Left ventricle myocardium inferior (tissue), 1 donor: ENCODE data around the gene ZNRF1. TPM values are rescaled to one million over a fixed set of nuclear protein-coding genes. Genes with fewer than 3 reads are reported as not detected.

Experiments used
- DNase-seq: peaks from one replicate; pipeline ENCODE4 v3.0.0-alpha.2; 2020
- H3K27ac ChIP-seq: fragments of 200-600 bp; replicated peaks from 2 replicates; pipeline ENCODE4 v1.8.0; 2021
- H3K27me3 ChIP-seq: fragments of 200-600 bp; 2 replicates; pipeline ENCODE4 v1.8.0; 2021; ENCODE audit warnings: low read depth
- H3K36me3 ChIP-seq: fragments of 200-600 bp; 2 replicates; pipeline ENCODE4 v1.8.0; 2021
- H3K4me1 ChIP-seq: fragments of 200-600 bp; 2 replicates; pipeline ENCODE4 v1.8.0; 2021
- H3K4me3 ChIP-seq: fragments of 200-600 bp; 2 replicates; pipeline ENCODE4 v1.8.0; 2021; ENCODE audit warnings: mild to moderate bottlenecking, moderate library complexity
- H3K9me3 ChIP-seq: fragments of 200-600 bp; replicated peaks from 2 replicates; pipeline ENCODE4 v1.8.0; 2021
- intact Hi-C: fragments of 100-400 bp; cut with micrococcal nuclease; formaldehyde crosslinking; loops from one replicate; pipeline ENCODE4 v1.11.0; 2022
- total RNA-seq: library from RNA; stranded (reverse); fragmentation: NEBNext Ultra II Directional; extraction: Animal tissue kit (Norgen Biotek cat#: 25700); gene quantifications from one replicate; pipeline ENCODE4 v1.2.1, GENCODE V29; 2021
- TF ChIP-seq, protein P1 (sequence below): fragments of 200-600 bp; IDR thresholded peaks from 2 replicates; pipeline ENCODE4 v1.8.0; 2021; ENCODE audit warnings: antibody characterized with exemption, mild to moderate bottlenecking, borderline replicate concordance
- donor health status: DM: no; HTN: yes; CAD: no; lungs with severe emphysema.

The ZNRF1 gene
- total RNA-seq, 1 donor from 2014 or later: 22.3 TPM

DNA sequence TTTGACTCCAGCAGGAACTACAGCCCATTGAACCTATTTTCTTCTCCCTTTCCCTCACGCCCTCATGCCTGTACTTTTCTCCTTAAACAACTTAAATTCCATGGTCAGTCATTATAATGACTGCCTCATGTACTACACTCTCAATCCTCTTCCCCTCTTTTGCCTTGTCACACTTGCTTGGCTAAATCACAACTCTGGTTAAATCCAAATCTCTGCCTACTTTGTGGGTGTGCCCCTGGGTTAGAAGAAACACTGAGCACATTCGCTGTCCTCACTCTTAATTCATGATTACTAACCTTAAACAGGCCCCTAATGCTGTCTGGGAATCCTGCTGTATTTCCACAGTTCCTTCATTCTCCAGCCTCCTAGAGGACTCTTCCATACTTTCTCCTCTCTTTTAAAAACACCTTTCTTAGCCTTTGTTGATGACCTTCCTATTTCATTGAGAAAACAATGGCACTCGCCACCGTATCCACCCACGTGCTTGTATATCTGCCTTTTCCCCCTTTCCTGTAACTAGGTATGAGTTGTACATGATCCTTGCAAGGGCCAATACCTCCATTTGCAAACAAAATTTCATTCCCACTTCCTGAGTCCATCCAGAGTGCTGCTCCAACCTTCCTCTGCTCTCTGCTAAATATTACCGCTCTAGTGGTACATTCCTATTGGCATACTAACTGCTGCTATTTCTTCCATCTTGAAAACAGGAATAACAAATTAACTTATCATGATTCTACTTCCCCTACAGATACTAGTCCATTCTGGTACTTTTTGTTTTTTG, 28.9 kb downstream of the ZNRF1 start:
- DNase-seq: no peak
- no peak overlapping the region for H3K27ac ChIP-seq
- no peak overlapping the region for H3K4me3 ChIP-seq
- H3K36me3 ChIP-seq: no peaks in the 10 kb centered on the region
- intact Hi-C loops: no loop called here
- no peaks in the 10 kb centered on the region for H3K27me3 ChIP-seq
- TF ChIP-seq, protein P1, sequence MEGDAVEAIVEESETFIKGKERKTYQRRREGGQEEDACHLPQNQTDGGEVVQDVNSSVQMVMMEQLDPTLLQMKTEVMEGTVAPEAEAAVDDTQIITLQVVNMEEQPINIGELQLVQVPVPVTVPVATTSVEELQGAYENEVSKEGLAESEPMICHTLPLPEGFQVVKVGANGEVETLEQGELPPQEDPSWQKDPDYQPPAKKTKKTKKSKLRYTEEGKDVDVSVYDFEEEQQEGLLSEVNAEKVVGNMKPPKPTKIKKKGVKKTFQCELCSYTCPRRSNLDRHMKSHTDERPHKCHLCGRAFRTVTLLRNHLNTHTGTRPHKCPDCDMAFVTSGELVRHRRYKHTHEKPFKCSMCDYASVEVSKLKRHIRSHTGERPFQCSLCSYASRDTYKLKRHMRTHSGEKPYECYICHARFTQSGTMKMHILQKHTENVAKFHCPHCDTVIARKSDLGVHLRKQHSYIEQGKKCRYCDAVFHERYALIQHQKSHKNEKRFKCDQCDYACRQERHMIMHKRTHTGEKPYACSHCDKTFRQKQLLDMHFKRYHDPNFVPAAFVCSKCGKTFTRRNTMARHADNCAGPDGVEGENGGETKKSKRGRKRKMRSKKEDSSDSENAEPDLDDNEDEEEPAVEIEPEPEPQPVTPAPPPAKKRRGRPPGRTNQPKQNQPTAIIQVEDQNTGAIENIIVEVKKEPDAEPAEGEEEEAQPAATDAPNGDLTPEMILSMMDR: no peak
- peaks cover 53% of the 10 kb centered on the region for H3K4me1 ChIP-seq
- peaks cover 4% of the 10 kb centered on the region for H3K9me3 ChIP-seq

DNA sequence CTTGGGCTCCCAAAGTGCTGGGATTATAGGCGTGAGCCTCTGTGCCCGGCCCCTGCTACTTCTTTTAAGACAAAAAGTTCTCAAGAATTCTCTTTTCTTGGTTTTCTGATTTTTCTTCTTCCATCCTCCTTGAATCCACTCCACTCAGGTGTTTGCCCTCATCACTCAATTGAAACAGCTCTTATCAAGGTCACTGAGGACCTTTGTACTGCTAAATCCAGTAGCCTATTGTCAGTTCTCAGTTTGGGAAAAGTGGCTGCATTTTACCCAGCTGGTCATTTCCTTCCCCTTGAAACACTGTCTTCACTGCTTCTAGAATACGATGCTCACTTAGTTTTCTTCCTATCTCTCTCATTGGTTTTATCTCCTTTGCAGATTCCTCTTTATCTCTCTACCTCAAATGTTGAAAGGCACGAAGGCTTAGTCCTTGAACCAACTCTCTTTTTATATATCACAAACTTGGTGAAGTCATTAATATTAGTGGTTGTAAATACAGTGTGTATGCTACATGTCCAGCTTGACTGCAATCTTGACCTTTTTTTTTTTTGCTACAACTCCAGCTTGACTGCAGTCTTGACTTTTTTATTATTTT, 29.8 kb downstream of the ZNRF1 start:
- H3K4me3 ChIP-seq: no peak overlapping the region
- TF ChIP-seq, protein P1: no peak
- H3K27ac ChIP-seq: no peak overlapping the region
- H3K27me3 ChIP-seq: no peaks in the 10 kb centered on the region
- peaks cover 50% of the 10 kb centered on the region for H3K4me1 ChIP-seq
- peaks cover 4% of the 10 kb centered on the region for H3K9me3 ChIP-seq
- intact Hi-C loops: no loop called here
- DNase-seq: no peak
- no peaks in the 10 kb centered on the region for H3K36me3 ChIP-seq

GRCh38 chr16:75029854-75030253, 31.0 kb downstream of the ZNRF1 start:
- no peaks in the 10 kb centered on the region for H3K27me3 ChIP-seq
- intact Hi-C loops: no loop called here
- TF ChIP-seq, protein P1: no peak

DNA sequence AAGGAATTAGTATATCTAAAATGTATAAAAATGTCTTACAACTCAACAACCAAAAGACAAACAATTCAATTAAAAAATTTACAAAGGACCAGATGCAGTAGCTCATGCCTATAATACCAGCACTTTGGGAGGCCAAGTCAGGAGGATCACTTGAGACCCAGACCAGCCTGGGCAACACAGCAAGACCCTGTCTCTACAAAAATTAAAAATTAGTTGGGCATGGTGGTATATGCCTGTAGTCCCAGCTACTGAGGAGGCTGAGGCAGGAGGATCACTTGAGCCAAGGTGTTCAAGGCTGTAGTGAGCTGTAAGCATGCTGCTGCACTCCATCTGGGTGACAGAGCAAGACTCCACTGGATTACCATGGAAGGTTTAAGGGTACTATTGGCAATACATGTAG, 33.8 kb downstream of the ZNRF1 start:
- DNase-seq: no peak
- peaks cover 14% of the 10 kb centered on the region for H3K4me1 ChIP-seq
- peaks cover 5% of the 10 kb centered on the region for H3K36me3 ChIP-seq
- TF ChIP-seq, protein P1: no peak
- no peaks in the 10 kb centered on the region for H3K27me3 ChIP-seq
- intact Hi-C loops: no loop called here
- H3K9me3 ChIP-seq: peaks cover 10% of the 10 kb centered on the region
- no peak overlapping the region for H3K27ac ChIP-seq
- no peak overlapping the region for H3K4me3 ChIP-seq

More at GRCh38 chr16:75029854-75030253, 31.0 kb downstream of the ZNRF1 start:
- Histone ChIP-seq H3K4me1 (peaks cover 42% of the 10 kb centered on the region), H3K9me3 (peaks cover 4% of the 10 kb centered on the region), H3K4me3 (no peak overlapping the region), H3K36me3 (no peaks in the 10 kb centered on the region), H3K27ac (no peak overlapping the region)
- no peak for DNase-seq

DNA sequence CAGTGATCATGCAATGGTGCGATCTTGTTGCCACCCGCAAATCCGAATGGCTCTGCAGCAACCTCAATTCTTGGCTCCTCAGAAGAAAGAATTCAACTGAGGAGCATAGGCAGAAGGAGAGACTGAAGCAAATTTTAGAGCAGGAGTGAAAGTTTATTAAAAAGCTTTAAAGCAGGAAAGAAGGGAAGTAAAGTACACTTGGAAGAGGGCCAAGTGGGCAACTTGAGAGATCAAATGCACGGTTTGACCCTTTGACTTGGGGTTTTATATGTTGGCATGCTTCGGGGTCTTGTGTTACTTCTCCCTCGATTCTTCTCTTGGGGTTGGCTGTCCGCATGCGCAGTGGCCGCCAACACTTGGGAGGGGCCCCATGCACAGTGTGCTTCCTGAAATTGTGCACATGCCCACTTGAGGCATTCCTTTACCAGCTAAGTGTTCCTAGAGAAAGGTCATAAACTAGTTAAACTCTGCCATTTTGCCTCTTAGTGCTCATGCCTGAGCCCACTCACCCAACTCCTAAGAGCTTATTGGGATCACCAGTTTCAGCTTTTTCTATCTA, 36.7 kb downstream of the ZNRF1 start:
- intact Hi-C loops: no loop called here
- H3K36me3 ChIP-seq: peaks cover 10% of the 10 kb centered on the region
- DNase-seq: no peak
- no peak overlapping the region for H3K27ac ChIP-seq
- TF ChIP-seq, protein P1: no peak
- H3K4me3 ChIP-seq: no peak overlapping the region
- no peaks in the 10 kb centered on the region for H3K27me3 ChIP-seq
- peaks cover 10% of the 10 kb centered on the region for H3K4me1 ChIP-seq
- peaks cover 18% of the 10 kb centered on the region for H3K9me3 ChIP-seq
